ENCODE results near the gene ZSWIM1.
"Not testable (repeated sequence)": the region's sequence is repeated elsewhere in the genome, so short reads cannot be mapped to it uniquely, and the experiment has no call there.

ZSWIM1 gene

GRCh38 chr20:45920462-45921336 lies 39.7 kb downstream of the ZSWIM1 start:
- H3K27me3 ChIP-seq (ENCODE audit: control insufficient read depth in 1 of 2, insufficient read depth in 2 of 2, low read length in 2 of 2) = peaks cover 0 to 3% of the 10 kb centered on the region in 2 donors
- peak overlapping the region; percentile 46 for H3K27ac ChIP-seq (ENCODE audit: low read length)
- no peaks in the 10 kb centered on the region for H3K36me3 ChIP-seq (ENCODE audit: control insufficient read depth in 2 of 2, insufficient read depth in 2 of 2, low read length in 2 of 2)
- no peak overlapping the region for H3K9ac ChIP-seq (ENCODE audit: low read length in 2 of 2)
- no peaks in the 10 kb centered on the region for H3K9me3 ChIP-seq (ENCODE audit: control insufficient read depth in 2 of 2, low read length in 2 of 2)
- no peak overlapping the region for H3K4me3 ChIP-seq (ENCODE audit: low read length in 2 of 2)
- peaks cover 14% of the 10 kb centered on the region for H3K4me1 ChIP-seq (ENCODE audit: control insufficient read depth, insufficient read depth, low read length)

GRCh38 chr20:45921337-45922189 lies 40.5 kb downstream of the ZSWIM1 start:
- H3K27me3 ChIP-seq (ENCODE audit: control insufficient read depth in 1 of 2, insufficient read depth in 2 of 2, low read length in 2 of 2) = peaks cover 0 to 3% of the 10 kb centered on the region in 2 donors
- no peak overlapping the region for H3K4me3 ChIP-seq (ENCODE audit: low read length in 2 of 2)
- no peaks in the 10 kb centered on the region for H3K36me3 ChIP-seq (ENCODE audit: control insufficient read depth in 2 of 2, insufficient read depth in 2 of 2, low read length in 2 of 2)
- H3K9ac ChIP-seq (ENCODE audit: low read length in 2 of 2) = no peak overlapping the region
- H3K4me1 ChIP-seq (ENCODE audit: control insufficient read depth, insufficient read depth, low read length) = peaks cover 14% of the 10 kb centered on the region
- no peak overlapping the region for H3K27ac ChIP-seq (ENCODE audit: low read length)
- H3K9me3 ChIP-seq (ENCODE audit: control insufficient read depth in 2 of 2, low read length in 2 of 2) = no peaks in the 10 kb centered on the region

- Histone ChIP-seq H3K9me3 (ENCODE audit: control insufficient read depth in 2 of 2, low read length in 2 of 2) (no peaks in the 10 kb centered on the region), H3K4me1 (ENCODE audit: control insufficient read depth, insufficient read depth, low read length) (peaks cover 11% of the 10 kb centered on the region), H3K27ac (ENCODE audit: low read length) (no peak overlapping the region), H3K27me3 (ENCODE audit: control insufficient read depth in 1 of 2, insufficient read depth in 2 of 2, low read length in 2 of 2) (no peaks in the 10 kb centered on the region), H3K4me3 (ENCODE audit: low read length in 2 of 2) (no peak overlapping the region), H3K9ac (ENCODE audit: low read length in 2 of 2) (peak overlapping the region in 1 of 2 donors; percentile 4), H3K36me3 (ENCODE audit: control insufficient read depth in 2 of 2, insufficient read depth in 2 of 2, low read length in 2 of 2) (no peaks in the 10 kb centered on the region)
These were observed 43.6 kb downstream of the ZSWIM1 start for GRCh38 chr20:45924391-45925261.

GRCh38 chr20:45925821-45926506 lies 44.9 kb downstream of the ZSWIM1 start:
- Histone ChIP-seq H3K9ac (ENCODE audit: low read length in 2 of 2) (no peak overlapping the region), H3K4me1 (ENCODE audit: control insufficient read depth, insufficient read depth, low read length) (peaks cover 10% of the 10 kb centered on the region), H3K36me3 (ENCODE audit: control insufficient read depth in 2 of 2, insufficient read depth in 2 of 2, low read length in 2 of 2) (no peaks in the 10 kb centered on the region), H3K27ac (ENCODE audit: low read length) (no peak overlapping the region), H3K27me3 (ENCODE audit: control insufficient read depth in 1 of 2, insufficient read depth in 2 of 2, low read length in 2 of 2) (no peaks in the 10 kb centered on the region), H3K9me3 (ENCODE audit: control insufficient read depth in 2 of 2, low read length in 2 of 2) (no peaks in the 10 kb centered on the region), H3K4me3 (ENCODE audit: low read length in 2 of 2) (no peak overlapping the region)

DNA sequence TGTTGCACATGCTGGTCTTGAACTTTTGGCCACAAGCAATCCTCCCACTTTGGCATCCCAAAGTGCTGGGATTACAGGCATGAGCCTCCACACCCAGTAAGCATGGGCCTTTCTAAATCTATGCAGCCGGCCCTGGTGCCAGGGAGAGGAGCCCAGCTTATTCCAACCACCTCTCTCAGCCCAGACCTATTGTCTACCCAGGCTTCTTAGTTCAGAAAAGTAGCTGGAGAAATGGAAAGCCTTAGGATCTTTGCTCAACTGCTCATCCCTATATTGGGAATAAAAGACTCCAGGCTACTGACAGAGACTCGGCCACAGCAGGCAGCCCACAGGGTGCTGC lies 45.7 kb downstream of the ZSWIM1 start:
- no peaks in the 10 kb centered on the region for H3K27me3 ChIP-seq (ENCODE audit: control insufficient read depth in 1 of 2, insufficient read depth in 2 of 2, low read length in 2 of 2)
- no peak overlapping the region for H3K27ac ChIP-seq (ENCODE audit: low read length)

DNA sequence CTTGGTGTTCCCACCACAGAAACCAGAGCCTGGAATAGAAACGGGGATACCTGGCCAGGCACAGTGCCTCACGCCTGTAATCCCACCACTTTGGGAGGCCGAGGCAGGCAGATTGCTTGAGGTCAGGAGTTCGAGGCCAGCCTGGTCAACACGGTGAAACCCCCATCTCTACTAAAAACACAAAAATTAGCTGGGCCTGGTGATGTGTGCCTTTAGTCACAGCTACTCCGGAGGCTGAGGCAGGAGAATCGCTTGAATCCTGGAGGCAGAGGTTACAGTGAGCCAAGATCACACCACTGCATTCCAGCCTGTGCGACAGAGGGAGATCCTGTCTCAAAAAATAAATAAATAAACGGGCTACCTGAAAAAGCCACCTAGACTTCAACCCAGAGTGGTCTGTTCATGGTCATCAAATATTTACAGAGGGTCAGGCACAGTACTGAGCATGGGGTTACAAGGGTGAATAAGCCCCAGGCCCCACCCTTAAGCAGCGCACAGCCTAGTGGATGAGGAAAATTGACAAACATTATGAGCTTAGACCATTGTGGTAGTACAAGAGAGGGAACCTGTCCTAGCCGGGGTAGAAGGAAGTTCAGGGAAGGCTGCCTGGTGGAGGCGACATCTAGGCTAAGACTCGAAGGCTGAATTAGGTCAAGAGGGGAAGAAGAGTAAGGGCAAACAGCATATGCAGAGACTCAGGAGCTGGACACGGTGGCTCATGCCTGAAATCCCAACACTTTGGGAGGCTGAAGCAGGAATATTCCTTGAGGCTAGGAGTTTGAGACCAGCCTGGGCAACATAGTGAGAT lies 46.2 kb downstream of the ZSWIM1 start:
- peaks cover 10% of the 10 kb centered on the region for H3K4me1 ChIP-seq (ENCODE audit: control insufficient read depth, insufficient read depth, low read length)
- no peaks in the 10 kb centered on the region for H3K36me3 ChIP-seq (ENCODE audit: control insufficient read depth in 2 of 2, insufficient read depth in 2 of 2, low read length in 2 of 2)
- no peak overlapping the region for H3K9ac ChIP-seq (ENCODE audit: low read length in 2 of 2)
- H3K27ac ChIP-seq (ENCODE audit: low read length) = no peak overlapping the region
- H3K4me3 ChIP-seq (ENCODE audit: low read length in 2 of 2) = no peak overlapping the region
- no peaks in the 10 kb centered on the region for H3K9me3 ChIP-seq (ENCODE audit: control insufficient read depth in 2 of 2, low read length in 2 of 2)
- H3K27me3 ChIP-seq (ENCODE audit: control insufficient read depth in 1 of 2, insufficient read depth in 2 of 2, low read length in 2 of 2) = no peaks in the 10 kb centered on the region

More for the DNA sequence above, 45.7 kb downstream of the ZSWIM1 start:
- H3K4me1 ChIP-seq (ENCODE audit: control insufficient read depth, insufficient read depth, low read length) = peaks cover 10% of the 10 kb centered on the region
- no peak overlapping the region for H3K4me3 ChIP-seq (ENCODE audit: low read length in 2 of 2)
- no peak overlapping the region for H3K9ac ChIP-seq (ENCODE audit: low read length in 2 of 2)
- H3K36me3 ChIP-seq (ENCODE audit: control insufficient read depth in 2 of 2, insufficient read depth in 2 of 2, low read length in 2 of 2) = no peaks in the 10 kb centered on the region
- H3K9me3 ChIP-seq (ENCODE audit: control insufficient read depth in 2 of 2, low read length in 2 of 2) = no peaks in the 10 kb centered on the region

- H3K36me3 ChIP-seq (ENCODE audit: control insufficient read depth in 2 of 2, insufficient read depth in 2 of 2, low read length in 2 of 2); H3K27ac ChIP-seq (ENCODE audit: low read length); H3K9ac ChIP-seq (ENCODE audit: low read length in 2 of 2); H3K4me3 ChIP-seq (ENCODE audit: low read length in 2 of 2); H3K27me3 ChIP-seq (ENCODE audit: control insufficient read depth in 1 of 2, insufficient read depth in 2 of 2, low read length in 2 of 2); H3K9me3 ChIP-seq (ENCODE audit: control insufficient read depth in 2 of 2, low read length in 2 of 2): not testable (repeated sequence)
- peaks cover 16% of the 10 kb centered on the region for H3K4me1 ChIP-seq (ENCODE audit: control insufficient read depth, insufficient read depth, low read length)
These were observed 50.7 kb downstream of the ZSWIM1 start for GRCh38 chr20:45931680-45932079.

- Histone ChIP-seq H3K27ac (ENCODE audit: low read length) (peak overlapping the region; percentile 98), H3K9ac (ENCODE audit: low read length in 2 of 2) (peak overlapping the region; percentile 97 to 99), H3K36me3 (ENCODE audit: control insufficient read depth in 2 of 2, insufficient read depth in 2 of 2, low read length in 2 of 2) (peaks cover 10 to 13% of the 10 kb centered on the region in 2 donors), H3K4me1 (ENCODE audit: control insufficient read depth, insufficient read depth, low read length) (peaks cover 22% of the 10 kb centered on the region), H3K4me3 (ENCODE audit: low read length in 2 of 2) (peak overlapping the region; percentile 97 to 98), H3K27me3 (ENCODE audit: control insufficient read depth in 1 of 2, insufficient read depth in 2 of 2, low read length in 2 of 2) (no peaks in the 10 kb centered on the region), H3K9me3 (ENCODE audit: control insufficient read depth in 2 of 2, low read length in 2 of 2) (no peaks in the 10 kb centered on the region)
These were observed 52.4 kb downstream of the ZSWIM1 start for GRCh38 chr20:45933266-45934045.

DNA sequence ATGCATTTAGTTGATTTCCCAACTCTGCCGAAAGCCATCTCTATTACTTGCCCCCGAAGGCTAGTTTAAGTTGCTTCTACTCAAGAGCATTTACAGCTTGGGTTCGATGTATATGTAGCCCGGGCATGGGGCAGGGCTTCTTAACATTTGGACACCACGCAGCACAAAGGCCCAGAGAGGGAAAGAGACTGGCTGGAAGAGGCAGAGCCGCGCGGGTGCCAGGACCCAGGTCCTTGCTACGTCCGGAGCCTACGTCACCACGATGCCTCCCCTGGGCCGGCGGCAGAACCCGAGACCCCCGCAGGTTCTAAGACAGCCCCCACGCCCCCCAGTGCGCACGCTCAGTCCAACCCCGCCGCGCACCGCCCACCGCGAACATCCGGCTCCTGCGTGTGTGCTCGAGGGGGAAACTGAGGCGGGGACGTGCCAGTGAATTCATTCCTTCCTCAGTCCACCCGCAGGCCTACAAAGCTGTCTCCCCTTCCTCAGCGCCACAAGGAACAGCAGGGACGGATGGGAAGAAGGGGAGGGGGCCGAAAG lies 53.1 kb downstream of the ZSWIM1 start:
- no peaks in the 10 kb centered on the region for H3K27me3 ChIP-seq (ENCODE audit: control insufficient read depth in 1 of 2, insufficient read depth in 2 of 2, low read length in 2 of 2)
- H3K27ac ChIP-seq (ENCODE audit: low read length) = peak overlapping the region; percentile 98
- peak overlapping the region; percentile 97 to 98 for H3K4me3 ChIP-seq (ENCODE audit: low read length in 2 of 2)
- no peaks in the 10 kb centered on the region for H3K9me3 ChIP-seq (ENCODE audit: control insufficient read depth in 2 of 2, low read length in 2 of 2)
- peaks cover 22% of the 10 kb centered on the region for H3K4me1 ChIP-seq (ENCODE audit: control insufficient read depth, insufficient read depth, low read length)
- peak overlapping the region; percentile 97 to 99 for H3K9ac ChIP-seq (ENCODE audit: low read length in 2 of 2)
- peaks cover 16 to 20% of the 10 kb centered on the region in 2 donors for H3K36me3 ChIP-seq (ENCODE audit: control insufficient read depth in 2 of 2, insufficient read depth in 2 of 2, low read length in 2 of 2)

Measured in stomach smooth muscle (tissue), 2 donors.